Panc1 (cell line): Measurements from ENCODE around the gene FAM200B. TPM values are rescaled to one million over a fixed set of nuclear protein-coding genes. Genes with fewer than 3 reads are reported as not detected.

Experiments
- ATAC-seq: fragments of 200-7000 bp; cut with Tn5 transposase; 2 replicates; pipeline ENCODE4 v1.9.1; 2020; ENCODE audit warnings: mild to moderate bottlenecking, moderate library complexity
- BruUV-seq: library from RNA; stranded (reverse); fragments of 400-500 nt; replicated peaks from 2 replicates; lab custom pipeline; 2021; lab: Mats Ljungman, UMichigan
- CTCF ChIA-PET: fragments of 300-600 bp; sonication (Branson Sonifier 250); formaldehyde crosslinking; loops from one replicate; lab custom pipeline; 2022; ENCODE audit warnings: antibody characterized with exemption; lab: Charles Lee
- POLR2A ChIA-PET: fragments of 300-600 bp; sonication (Branson Sonifier 250); formaldehyde crosslinking; loops from one replicate; lab custom pipeline; 2022; ENCODE audit warnings: antibody characterized with exemption; lab: Charles Lee
- DNase-seq: peaks from one replicate; pipeline ENCODE4 v3.0.0-alpha.2; 2010; ENCODE audit warnings: low read depth, low spot score
- H3K27ac ChIP-seq: 2 replicates; pipeline ENCODE4 v1.5.1; 2011; ENCODE audit warnings: mild to moderate bottlenecking, low read length, inconsistent platforms
- H3K27me3 ChIP-seq: fragments of 200-500 bp; sonication (Bioruptor generic); 2 replicates; pipeline ENCODE4 v1.6.0; 2014; ENCODE audit warnings: low read length, inconsistent platforms; ENCODE audit not compliant: control insufficient read depth, insufficient read depth
- H3K36me3 ChIP-seq: fragments of 200-500 bp; sonication (Bioruptor generic); 2 replicates; pipeline ENCODE4 v1.5.1; 2014; ENCODE audit warnings: inconsistent platforms, mild to moderate bottlenecking, low read length, moderate library complexity; ENCODE audit not compliant: control insufficient read depth, insufficient read depth
- H3K4me1 ChIP-seq: 2 replicates; pipeline ENCODE4 v1.5.1; 2011; ENCODE audit warnings: inconsistent platforms, mild to moderate bottlenecking, low read length, moderate library complexity; ENCODE audit not compliant: control insufficient read depth, insufficient read depth
- H3K4me3 ChIP-seq, 2 experiments: 2 replicates each; pipeline ENCODE4 v1.5.1; 2011 to 2012; ENCODE audit warnings: low read depth in 2 of 2, low read length in 2 of 2, mild to moderate bottlenecking in 2 of 2, inconsistent platforms in 1 of 2, moderate library complexity in 1 of 2
- H3K9me3 ChIP-seq: fragments of 200-500 bp; sonication (Bioruptor generic); 2 replicates; pipeline ENCODE4 v1.5.1; 2014; ENCODE audit warnings: low read depth, mild to moderate bottlenecking, inconsistent platforms, low read length, moderate library complexity; ENCODE audit not compliant: control insufficient read depth, insufficient read depth
- CTCF ChIP-seq: fragments of 450-650 bp; IDR thresholded peaks from 2 replicates; pipeline ENCODE4 v1.5.1; 2017; ENCODE audit warnings: mild to moderate bottlenecking
- POLR2AphosphoS5 ChIP-seq: IDR thresholded peaks from 2 replicates; pipeline ENCODE4 v1.6.1; 2012; ENCODE audit warnings: mild to moderate bottlenecking, low read depth, low read length, moderate library complexity
- REST ChIP-seq, 2 experiments: IDR thresholded peaks; 2 replicates each; pipeline ENCODE4 v1.6.1; 2011 to 2012; ENCODE audit warnings: low read depth in 2 of 2, control low read depth in 1 of 2, low read length in 1 of 2, mild to moderate bottlenecking in 1 of 2, moderate library complexity in 1 of 2; ENCODE audit not compliant: insufficient read depth in 1 of 2
- SIN3A ChIP-seq: IDR thresholded peaks from 2 replicates; pipeline ENCODE4 v1.6.1; 2012; ENCODE audit warnings: low read depth, mild to moderate bottlenecking, low read length, moderate library complexity, borderline replicate concordance; ENCODE audit not compliant: insufficient read depth
- TCF7L2 ChIP-seq: IDR thresholded peaks from 2 replicates; pipeline ENCODE4 v1.6.1; 2011; ENCODE audit warnings: mild to moderate bottlenecking, low read depth, low read length, inconsistent platforms
- in situ Hi-C: cut with HindIII; loops from 2 replicates; pipeline ENCODE4 v1.10.0; 2016; ENCODE audit warnings: low sequenced_read_pairs, low pct_unique_long_range_greater_than_20kb
- intact Hi-C: fragments of 100-400 bp; cut with micrococcal nuclease; formaldehyde crosslinking; loops from one replicate; pipeline ENCODE4 v1.10.0; 2022; ENCODE audit not compliant: unreplicated experiment
- total RNA-seq: library from RNA; stranded (reverse); gene quantifications from one replicate; pipeline ENCODE4 v1.2.1, GENCODE V29; 2021; ENCODE audit not compliant: unreplicated experiment

The FAM200B gene
- total RNA-seq, 1 experiment from 2014 or later: 15.2 TPM

- Histone ChIP-seq H3K4me3 (no peak overlapping the region), H3K36me3 (no peaks in the 10 kb centered on the region; the same call in 1 of the 2 replicates), H3K27ac (no peak overlapping the region), H3K27me3 (no peaks in the 10 kb centered on the region), H3K9me3 (no peaks in the 10 kb centered on the region), H3K4me1 (peaks cover 8% of the 10 kb centered on the region; the same call in 1 of the 2 replicates)
- DNase-seq (no peak), ATAC-seq (no peak)
- ChIA-PET POLR2A (no interaction called here), CTCF (no interaction called here)
- intact Hi-C loops (no loop called here), in situ Hi-C loops (no loop called here)
- no TSS peak for BruUV-seq
- no peak for TF ChIP-seq POLR2AphosphoS5
- TF ChIP-seq SIN3A: no peak
- TF ChIP-seq CTCF: no peak
- no peak for TF ChIP-seq TCF7L2
- TF ChIP-seq REST (IDR thresholded peaks at IDR 0.05; ENCODE audit: insufficient read depth in 1 of 2, low read depth in 2 of 2, low read length in 1 of 2): no peak
Observed at GRCh38 chr4:15658136-15658770, 23.4 kb upstream of the FAM200B start.

GRCh38 chr4:15658781-15659180 lies 22.8 kb upstream of the FAM200B start:
- in situ Hi-C loops: no loop called here
- Histone ChIP-seq H3K36me3 (no peaks in the 10 kb centered on the region; the same call in 1 of the 2 replicates), H3K9me3 (no peaks in the 10 kb centered on the region), H3K27me3 (no peaks in the 10 kb centered on the region), H3K4me1 (peaks cover 7% of the 10 kb centered on the region; the same call in 1 of the 2 replicates), H3K4me3 (no peak overlapping the region), H3K27ac (no peak overlapping the region)
- ATAC-seq (no peak), DNase-seq (no peak)
- intact Hi-C loops: no loop called here
- ChIA-PET POLR2A (no interaction called here), CTCF (no interaction called here)
- BruUV-seq: no TSS peak
- TF ChIP-seq CTCF (no peak), SIN3A (no peak), TCF7L2 (no peak), REST (IDR thresholded peaks at IDR 0.05; ENCODE audit: insufficient read depth in 1 of 2, low read depth in 2 of 2, low read length in 1 of 2) (no peak)
